Inferior parietal cortex (tissue), 1 donor: ENCODE measurements around the gene IQCC.

Experiments used
- DNase-seq: peaks from one replicate; pipeline ENCODE4 v3.0.0-alpha.2; 2016; ENCODE audit errors: extremely low spot score

The IQCC gene

GRCh38 chr1:32256473-32257226 is 51.2 kb downstream of the IQCC start:
- no peak for DNase-seq

GRCh38 chr1:32257227-32257508 is 51.7 kb downstream of the IQCC start:
- no peak for DNase-seq
